Brain pericyte (primary cell): ENCODE measurements around the gene NFAT5.
"Not testable (repeated sequence)": the region's sequence is repeated elsewhere in the genome, so short reads cannot be mapped to it uniquely, and the experiment has no call there.

Experiments
- DNase-seq: peaks from one replicate; pipeline ENCODE4 v3.0.0-alpha.2; 2012; ENCODE audit warnings: low read depth, low spot score

NFAT5 gene

GRCh38 chr16:69706256-69706974, 140.6 kb downstream of the NFAT5 start:
- DNase-seq, result no peak

GRCh38 chr16:69706975-69707340, 141.2 kb downstream of the NFAT5 start:
- DNase-seq, result no peak

GRCh38 chr16:69707920-69708683, 142.3 kb downstream of the NFAT5 start:
- DNase-seq, result no peak

- DNase-seq, result peak; percentile 26
Measured at GRCh38 chr16:69709456-69710084, 143.8 kb downstream of the NFAT5 start.

GRCh38 chr16:69711115-69711740, 145.5 kb downstream of the NFAT5 start:
- no peak for DNase-seq

- DNase-seq, result no peak
Measured at GRCh38 chr16:69712277-69712676, 146.5 kb downstream of the NFAT5 start.

- no peak for DNase-seq
Measured at GRCh38 chr16:69712914-69713581, 147.3 kb downstream of the NFAT5 start.

GRCh38 chr16:69717066-69717465, 151.3 kb downstream of the NFAT5 start:
- no peak for DNase-seq

- DNase-seq, result no peak
Measured at GRCh38 chr16:69718111-69718764, 152.5 kb downstream of the NFAT5 start.

- no peak for DNase-seq
Measured at GRCh38 chr16:69720822-69721430, 155.2 kb downstream of the NFAT5 start.

- no peak for DNase-seq
Measured at GRCh38 chr16:69721441-69721957, 155.7 kb downstream of the NFAT5 start.

GRCh38 chr16:69724414-69724873, 158.7 kb downstream of the NFAT5 start:
- no peak for DNase-seq

- no peak for DNase-seq
Measured at GRCh38 chr16:69724981-69725479, 159.3 kb downstream of the NFAT5 start.

GRCh38 chr16:69725480-69726312, 159.9 kb downstream of the NFAT5 start:
- no peak for DNase-seq

- DNase-seq, result peak; percentile 97
Measured at GRCh38 chr16:69726313-69727060, 160.7 kb downstream of the NFAT5 start, which contains the start of gene NQO1. Gene NQO1 (minus strand): TSS chr16:69726560. CDS start chr16:69726439, 121 bp downstream.

- DNase-seq, result no peak
Measured at GRCh38 chr16:69727916-69728270, 162.1 kb downstream of the NFAT5 start.

GRCh38 chr16:69729030-69729429, 163.3 kb downstream of the NFAT5 start:
- not testable (repeated sequence) for DNase-seq

- not testable (repeated sequence) for DNase-seq
Measured at GRCh38 chr16:69731280-69731679, 165.5 kb downstream of the NFAT5 start.
